GM12891 (cell line): Measurements from ENCODE around the gene IARS1.

Source experiments
- PAX5 ChIP-seq: IDR thresholded peaks from 2 replicates; pipeline ENCODE4 v1.6.1; 2011; ENCODE audit warnings: low read length, moderate library complexity, mild to moderate bottlenecking; ENCODE audit not compliant: insufficient read depth, severe bottlenecking
- POLR2A ChIP-seq: IDR thresholded peaks from 2 replicates; pipeline ENCODE4 v1.6.1; 2011; ENCODE audit warnings: low read depth, low read length, control low read depth
- POLR2AphosphoS5 ChIP-seq: IDR thresholded peaks from 2 replicates; pipeline ENCODE4 v1.6.1; 2011; ENCODE audit warnings: low read depth, low read length, control low read depth
- SPI1 ChIP-seq: IDR thresholded peaks from 2 replicates; pipeline ENCODE4 v1.6.1; 2011; ENCODE audit warnings: low read depth, low read length, control low read depth
- TAF1 ChIP-seq: IDR thresholded peaks from 2 replicates; pipeline ENCODE4 v1.6.1; 2011; ENCODE audit warnings: low read depth, low read length, control low read depth

DNA sequence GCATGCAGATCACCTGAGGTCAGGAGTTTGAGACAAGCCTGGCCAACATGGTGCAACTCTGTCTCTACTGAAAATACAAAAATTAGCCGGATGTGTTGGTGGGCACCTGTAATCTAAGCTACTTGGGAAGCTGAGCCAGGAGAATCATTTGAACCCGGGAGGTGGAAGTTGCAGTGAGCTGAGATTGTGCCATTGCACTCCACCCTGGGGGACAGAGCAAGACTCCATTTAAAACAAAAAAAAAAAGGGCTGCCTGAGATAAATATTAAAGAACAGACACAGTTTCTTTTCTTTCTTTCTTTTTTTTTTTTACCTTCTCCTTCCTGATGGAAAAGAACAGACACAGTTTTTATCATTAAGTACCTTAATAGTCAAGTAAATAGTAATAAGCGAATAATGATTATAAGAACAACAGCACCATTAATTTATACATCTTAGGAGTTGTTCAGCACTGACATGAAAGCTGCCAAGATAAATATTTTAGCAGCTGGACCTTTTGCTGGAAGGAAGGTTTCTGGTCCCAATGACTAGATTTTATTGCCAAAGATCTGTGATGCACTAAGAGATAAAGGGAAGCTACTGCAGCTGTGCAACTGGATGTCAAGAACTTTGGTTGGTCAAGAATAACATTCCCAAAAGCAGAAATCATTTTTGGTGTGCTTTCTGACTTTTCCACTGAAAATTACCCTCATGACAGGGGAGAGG lies 39.2 kb upstream of the IARS1 start:
- no peak for TF ChIP-seq POLR2AphosphoS5
- TF ChIP-seq POLR2A, result no peak
- no peak for TF ChIP-seq SPI1
- no peak for TF ChIP-seq TAF1
- TF ChIP-seq PAX5, result no peak
